Thyroid gland (tissue), 4 donors: ENCODE results near the gene MRC2.

Source experiments
- CTCF ChIP-seq, 6 experiments: fragments of 200-600 bp in 3 of 6; fragments of 450-650 bp in 3 of 6; sonication (generic) in 3 of 6; IDR thresholded peaks; one replicate each; pipeline ENCODE4 v1.5.1; 2016 to 2019; ENCODE audit warnings: antibody characterized with exemption in 6 of 6, mild to moderate bottlenecking in 2 of 6, inconsistent platforms in 1 of 6, moderate library complexity in 1 of 6
- POLR2A ChIP-seq, 2 donors: fragments of 450-650 bp; IDR thresholded peaks; one replicate each; pipeline ENCODE4 v1.6.1; 2017; ENCODE audit warnings: antibody characterized with exemption in 2 of 2, mild to moderate bottlenecking in 2 of 2, moderate library complexity in 1 of 2

GRCh38 chr17:62696726-62697490 is 69.4 kb downstream of the MRC2 start:
- no peak for TF ChIP-seq CTCF (IDR thresholded peaks at IDR 0.05)
- no peak for TF ChIP-seq POLR2A (IDR thresholded peaks at IDR 0.05)
